ENCODE results near the gene GNG13. TPM values are rescaled to one million over a fixed set of nuclear protein-coding genes. Genes with fewer than 3 reads are reported as not detected.

The GNG13 gene
- total and polyA plus RNA-seq, 9 of the 15 experiments (the other 6 are each of a cell fraction or from before 2014, with no cell fraction given), result not detected

DNA sequence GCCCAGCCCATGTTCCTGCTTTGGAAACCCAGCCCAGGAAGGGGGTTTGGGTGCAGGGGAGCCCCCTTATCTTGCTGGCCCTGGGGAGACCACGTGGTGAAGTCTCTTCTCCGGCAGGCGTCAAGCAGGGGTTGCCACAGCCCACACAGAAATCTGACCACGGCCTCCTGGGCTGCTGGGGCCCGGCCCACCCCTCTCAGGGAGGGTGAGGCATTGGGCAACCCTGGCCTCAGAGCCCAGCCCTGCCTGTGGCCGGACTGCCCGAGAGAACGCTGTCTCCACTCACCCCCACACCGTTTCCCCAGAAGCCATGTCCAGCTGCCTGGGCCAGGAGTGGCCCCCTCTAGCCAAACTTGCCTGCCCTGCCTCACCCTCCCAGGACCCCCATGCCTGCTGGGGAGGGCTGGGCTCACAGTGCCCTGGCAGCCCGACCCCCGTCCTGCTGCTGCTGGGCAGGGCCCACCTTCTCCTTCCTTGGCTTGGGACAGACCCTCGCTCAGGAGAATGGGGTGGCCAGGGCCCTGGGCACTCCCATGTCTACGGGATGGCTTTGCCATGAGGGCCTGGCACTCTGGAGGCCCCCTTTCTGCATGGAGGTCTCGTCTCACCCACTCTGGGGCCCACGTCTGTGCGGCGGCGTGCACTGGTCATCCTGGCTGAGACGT lies 19.1 kb downstream of the GNG13 start:
- Histone ChIP-seq H3K27me3 (ENCODE audit: control insufficient read depth in 2 of 2, insufficient read depth in 2 of 2, low read length in 2 of 2) (peaks cover 0 to 11% of the 10 kb centered on the region in 2 experiments; a peak in 2 of 5 replicates), H3K36me3 (ENCODE audit: control insufficient read depth, insufficient read depth, low read length) (peaks cover 19% of the 10 kb centered on the region; the same call in 1 of the 3 replicates), H3K4me2 (ENCODE audit: insufficient read depth, low read length) (no peak overlapping the region), H3K9ac (ENCODE audit: insufficient read depth in 1 of 2, low read depth in 2 of 2, low read length in 2 of 2) (0 out of 4 replicates have a peak overlapping the region, but pooled peaks of 1 of the 2 experiments have one; percentile 20), H3K79me2 (ENCODE audit: control insufficient read depth, insufficient read depth, low read length) (no peaks in the 10 kb centered on the region), H3K4me1 (replicated peaks in 1 of 2; ENCODE audit: control insufficient read depth in 2 of 2, insufficient read depth in 2 of 2, low read length in 2 of 2) (peaks cover 5 to 80% of the 10 kb centered on the region in 2 experiments; a peak in 3 of 5 replicates), H3K9me1 (ENCODE audit: control insufficient read depth, insufficient read depth, low read length) (no peaks in the 10 kb centered on the region), H3K9me3 (replicated peaks; ENCODE audit: control insufficient read depth, insufficient read depth, low read depth, low read length) (no peaks in the 10 kb centered on the region), H3K4me3 (no peak overlapping the region), H2AFZ (ENCODE audit: low read depth, low read length) (no peak overlapping the region), H3K27ac (ENCODE audit: extremely low read depth, low read depth, low read length) (no peak overlapping the region), H4K20me1 (replicated peaks; ENCODE audit: control insufficient read depth, insufficient read depth, low read length) (peaks cover 10% of the 10 kb centered on the region)
- FAIRE-seq, result no peak
- BruUV-seq (replicated peaks), result no TSS peak
- CTCF ChIA-PET (ENCODE audit: low intra/inter-chr PET ratio), result no interaction called here
- no peak for DNase-seq (ENCODE audit: extremely low read depth in 1 of 4, low spot score in 3 of 4)
- no peak for ATAC-seq
- intact Hi-C loops (cut with micrococcal nuclease), result no loop called here
- WGBS (ENCODE audit: insufficient coverage, low coverage, missing lambda C conversion rate), result 11% methylated on average over 19 of the region's 19 CpGs
- in situ Hi-C loops (cut with MboI), result no loop called here
- TF ChIP-seq ZNF785 (CRISPR knock-in tag; IDR thresholded peaks at IDR 0.05) (no peak), FOXK1 (CRISPR knock-in tag; IDR thresholded peaks at IDR 0.05; ENCODE audit: borderline replicate concordance) (no peak), RFX1 (IDR thresholded peaks at IDR 0.05) (no peak), GABPB2 (CRISPR knock-in tag; conservative IDR thresholded peaks at IDR 0.05) (no peak), POLR2G (IDR thresholded peaks at IDR 0.05; ENCODE audit: low read depth, low read length) (0 out of 2 replicates have a peak, but pooled peaks have one; percentile 6), ZNF586 (CRISPR knock-in tag; conservative IDR thresholded peaks at IDR 0.05) (no peak), KLF16 (IDR thresholded peaks at IDR 0.05) (no peak), ZNF583 (CRISPR knock-in tag; IDR thresholded peaks at IDR 0.05) (no peak)
- TF ChIP-seq, protein P1, sequence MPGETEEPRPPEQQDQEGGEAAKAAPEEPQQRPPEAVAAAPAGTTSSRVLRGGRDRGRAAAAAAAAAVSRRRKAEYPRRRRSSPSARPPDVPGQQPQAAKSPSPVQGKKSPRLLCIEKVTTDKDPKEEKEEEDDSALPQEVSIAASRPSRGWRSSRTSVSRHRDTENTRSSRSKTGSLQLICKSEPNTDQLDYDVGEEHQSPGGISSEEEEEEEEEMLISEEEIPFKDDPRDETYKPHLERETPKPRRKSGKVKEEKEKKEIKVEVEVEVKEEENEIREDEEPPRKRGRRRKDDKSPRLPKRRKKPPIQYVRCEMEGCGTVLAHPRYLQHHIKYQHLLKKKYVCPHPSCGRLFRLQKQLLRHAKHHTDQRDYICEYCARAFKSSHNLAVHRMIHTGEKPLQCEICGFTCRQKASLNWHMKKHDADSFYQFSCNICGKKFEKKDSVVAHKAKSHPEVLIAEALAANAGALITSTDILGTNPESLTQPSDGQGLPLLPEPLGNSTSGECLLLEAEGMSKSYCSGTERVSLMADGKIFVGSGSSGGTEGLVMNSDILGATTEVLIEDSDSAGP (CRISPR knock-in tag; IDR thresholded peaks at IDR 0.05), result no peak
- TF ChIP-seq, protein P2, sequence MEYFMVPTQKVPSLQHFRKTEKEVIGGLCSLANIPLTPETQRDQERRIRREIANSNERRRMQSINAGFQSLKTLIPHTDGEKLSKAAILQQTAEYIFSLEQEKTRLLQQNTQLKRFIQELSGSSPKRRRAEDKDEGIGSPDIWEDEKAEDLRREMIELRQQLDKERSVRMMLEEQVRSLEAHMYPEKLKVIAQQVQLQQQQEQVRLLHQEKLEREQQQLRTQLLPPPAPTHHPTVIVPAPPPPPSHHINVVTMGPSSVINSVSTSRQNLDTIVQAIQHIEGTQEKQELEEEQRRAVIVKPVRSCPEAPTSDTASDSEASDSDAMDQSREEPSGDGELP (CRISPR knock-in tag; IDR thresholded peaks at IDR 0.05; ENCODE audit: borderline replicate concordance), result 0 out of 2 replicates have a peak, but pooled peaks have one; percentile 12
- TF ChIP-seq, protein P3, sequence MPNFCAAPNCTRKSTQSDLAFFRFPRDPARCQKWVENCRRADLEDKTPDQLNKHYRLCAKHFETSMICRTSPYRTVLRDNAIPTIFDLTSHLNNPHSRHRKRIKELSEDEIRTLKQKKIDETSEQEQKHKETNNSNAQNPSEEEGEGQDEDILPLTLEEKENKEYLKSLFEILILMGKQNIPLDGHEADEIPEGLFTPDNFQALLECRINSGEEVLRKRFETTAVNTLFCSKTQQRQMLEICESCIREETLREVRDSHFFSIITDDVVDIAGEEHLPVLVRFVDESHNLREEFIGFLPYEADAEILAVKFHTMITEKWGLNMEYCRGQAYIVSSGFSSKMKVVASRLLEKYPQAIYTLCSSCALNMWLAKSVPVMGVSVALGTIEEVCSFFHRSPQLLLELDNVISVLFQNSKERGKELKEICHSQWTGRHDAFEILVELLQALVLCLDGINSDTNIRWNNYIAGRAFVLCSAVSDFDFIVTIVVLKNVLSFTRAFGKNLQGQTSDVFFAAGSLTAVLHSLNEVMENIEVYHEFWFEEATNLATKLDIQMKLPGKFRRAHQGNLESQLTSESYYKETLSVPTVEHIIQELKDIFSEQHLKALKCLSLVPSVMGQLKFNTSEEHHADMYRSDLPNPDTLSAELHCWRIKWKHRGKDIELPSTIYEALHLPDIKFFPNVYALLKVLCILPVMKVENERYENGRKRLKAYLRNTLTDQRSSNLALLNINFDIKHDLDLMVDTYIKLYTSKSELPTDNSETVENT (CRISPR knock-in tag; IDR thresholded peaks at IDR 0.05), result no peak
- TF ChIP-seq, protein P4, sequence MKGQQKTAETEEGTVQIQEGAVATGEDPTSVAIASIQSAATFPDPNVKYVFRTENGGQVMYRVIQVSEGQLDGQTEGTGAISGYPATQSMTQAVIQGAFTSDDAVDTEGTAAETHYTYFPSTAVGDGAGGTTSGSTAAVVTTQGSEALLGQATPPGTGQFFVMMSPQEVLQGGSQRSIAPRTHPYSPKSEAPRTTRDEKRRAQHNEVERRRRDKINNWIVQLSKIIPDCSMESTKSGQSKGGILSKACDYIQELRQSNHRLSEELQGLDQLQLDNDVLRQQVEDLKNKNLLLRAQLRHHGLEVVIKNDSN (CRISPR knock-in tag; IDR thresholded peaks at IDR 0.05), result 0 out of 2 replicates have a peak, but pooled peaks have one; percentile 23
- POLR2A ChIA-PET, result interaction anchor here (1.0 to 2.9 kb wide), 3 partner anchors 9 to 66 kb away, joined by 3 to 11 read pairs (median 4); no protein-coding TSS in a partner anchor

All from K562 (cell line).